ENCODE data around the gene ANKLE2.

The ANKLE2 gene

DNA sequence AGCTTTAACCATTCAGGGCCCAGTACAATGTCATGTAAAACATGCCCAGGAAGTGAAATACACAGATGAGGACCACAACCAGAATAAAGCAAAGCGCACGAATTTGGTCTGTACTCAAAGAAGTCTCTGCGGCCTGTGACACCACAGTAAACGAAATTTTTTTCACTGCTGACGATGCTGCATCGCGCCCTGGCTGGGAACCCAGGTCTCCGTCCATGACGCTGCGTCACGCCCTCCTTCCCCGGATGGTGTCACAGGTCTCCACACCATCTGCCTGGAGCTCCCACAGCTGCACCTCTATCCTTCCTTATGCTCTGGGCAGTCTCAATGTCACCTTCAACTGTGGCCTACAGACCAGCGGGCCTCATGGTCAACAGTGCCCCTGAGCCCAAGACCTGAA, 17.8 kb downstream of the ANKLE2 start:
- DNase-seq, result no peak

DNA sequence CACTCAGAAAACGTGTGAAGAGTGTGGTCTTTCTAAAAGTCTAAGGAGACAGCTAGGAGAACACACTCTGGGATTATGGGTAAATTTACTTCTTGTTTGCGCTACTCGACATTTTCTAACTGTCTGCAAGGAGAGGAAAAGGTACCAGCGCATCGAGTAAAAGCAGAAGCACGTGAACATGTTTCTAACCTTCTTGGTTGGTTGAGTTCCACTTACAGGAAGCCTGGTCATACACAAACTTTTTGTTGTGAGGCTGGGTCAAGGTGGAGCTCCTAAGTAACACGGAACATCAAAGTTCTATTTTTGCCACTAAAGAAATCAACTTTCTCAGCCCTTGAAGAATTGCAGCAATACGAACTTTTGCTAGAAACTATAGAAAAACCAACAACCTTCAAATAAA, 20.0 kb downstream of the ANKLE2 start:
- DNase-seq, result no peak

- no peak for DNase-seq
Measured at GRCh38 chr12:132740652-132741051, 21.0 kb downstream of the ANKLE2 start.

- no peak for DNase-seq
Measured at GRCh38 chr12:132740313-132740646, 21.4 kb downstream of the ANKLE2 start.

- DNase-seq, result no peak
Measured at GRCh38 chr12:132739600-132740312, 21.9 kb downstream of the ANKLE2 start.

DNA sequence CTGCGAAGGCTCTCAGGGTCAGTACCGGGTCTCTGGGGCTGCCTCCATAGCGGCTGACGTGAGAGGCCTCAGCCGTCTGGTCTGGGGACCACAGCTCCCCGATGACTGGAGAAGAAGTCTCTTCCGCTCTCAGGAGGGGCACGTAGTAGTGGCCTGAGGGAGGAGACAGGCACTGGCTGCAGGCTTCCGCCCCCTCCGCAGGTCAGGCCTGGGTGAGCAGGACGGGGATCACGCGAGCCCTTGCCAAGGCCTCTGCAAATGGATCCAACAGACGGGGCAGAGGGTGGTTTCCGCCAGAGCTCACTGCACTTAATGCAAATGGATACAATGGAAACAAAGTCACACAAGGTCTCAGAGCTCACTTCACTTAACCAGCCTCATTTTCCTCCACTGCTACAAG, 24.7 kb downstream of the ANKLE2 start:
- no peak for DNase-seq

DNA sequence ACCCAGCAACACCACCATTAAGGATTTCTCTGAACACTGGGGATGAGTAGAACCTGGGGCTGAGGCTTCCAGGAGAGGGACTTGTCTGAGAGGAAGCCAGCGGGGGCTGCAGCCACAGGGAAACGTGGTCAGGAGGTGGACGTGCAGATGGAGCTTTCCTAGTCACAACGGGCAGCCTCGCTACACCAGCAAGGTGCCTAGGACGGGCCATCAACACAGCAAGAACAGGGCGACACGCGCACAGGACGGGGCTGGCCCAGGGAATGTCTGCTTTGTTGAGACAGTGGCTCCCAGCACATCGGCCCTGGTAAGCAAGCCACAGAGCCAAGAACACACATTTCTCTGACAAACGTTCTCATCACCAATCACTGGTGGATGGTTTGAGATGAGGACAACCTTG, 25.3 kb downstream of the ANKLE2 start:
- no peak for DNase-seq

GRCh38 chr12:132735496-132735895, 26.1 kb downstream of the ANKLE2 start:
- DNase-seq, result no peak

DNA sequence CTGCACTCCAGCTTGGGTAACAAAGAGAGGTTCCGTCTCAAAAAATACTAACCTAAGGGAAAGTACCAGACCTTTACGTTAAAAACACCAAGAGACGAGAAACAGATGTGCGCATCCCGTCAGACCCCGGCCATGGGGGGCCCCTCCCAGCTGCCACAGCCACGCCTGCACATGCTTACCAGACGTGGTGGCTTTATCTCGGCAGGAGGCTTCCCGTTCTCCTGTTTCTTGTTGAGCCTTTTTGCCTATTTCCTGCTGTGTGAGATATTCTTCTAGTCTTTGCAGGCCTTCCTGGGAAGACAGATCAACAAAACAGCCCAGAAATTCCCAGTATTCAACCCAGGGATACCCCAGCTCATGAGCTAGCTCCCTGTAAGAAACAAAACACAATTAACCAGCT, 27.4 kb downstream of the ANKLE2 start:
- no peak for DNase-seq

DNA sequence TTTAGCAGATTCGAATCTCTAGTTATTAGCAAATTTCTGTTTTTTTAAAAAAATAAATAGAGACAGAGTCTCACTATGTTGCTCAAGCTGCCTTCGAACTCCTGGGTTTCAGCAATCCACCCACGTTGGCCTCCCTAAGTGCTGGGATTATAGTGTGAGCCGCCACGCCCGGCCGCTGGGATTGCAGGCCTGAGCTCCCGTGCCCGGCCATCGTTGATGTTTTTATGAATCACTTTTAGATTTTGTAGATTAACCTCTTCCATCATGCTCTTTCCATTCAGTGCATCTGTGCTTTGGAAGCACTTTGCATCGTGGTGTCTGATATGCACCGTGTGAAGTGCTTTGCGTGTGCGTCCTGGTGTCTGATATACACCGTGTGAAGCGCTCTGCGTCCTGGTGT, 30.1 kb downstream of the ANKLE2 start:
- DNase-seq, result no peak

DNA sequence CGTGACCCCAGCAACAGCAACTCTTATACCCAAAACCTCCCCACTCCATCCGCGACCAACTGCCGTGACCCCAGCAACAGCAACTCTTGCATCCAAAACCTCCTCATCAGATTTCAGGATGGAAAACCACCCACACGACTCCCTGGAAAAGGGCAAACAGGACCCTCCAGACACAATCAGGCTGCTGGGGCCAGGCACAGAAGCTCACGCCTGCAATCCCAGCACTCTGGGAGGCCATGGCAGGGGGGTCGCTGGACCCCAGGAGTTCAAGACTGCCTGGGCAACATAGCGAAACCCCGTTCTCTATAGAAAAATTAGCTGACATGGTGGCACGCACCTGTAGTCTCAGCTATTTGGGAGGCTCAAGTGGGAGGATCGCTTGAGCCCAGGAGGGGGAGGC, 31.3 kb downstream of the ANKLE2 start:
- no peak for DNase-seq

GRCh38 chr12:132729541-132730320, 31.9 kb downstream of the ANKLE2 start:
- DNase-seq, result no peak

- no peak for DNase-seq
Measured at GRCh38 chr12:132728502-132728901, 33.1 kb downstream of the ANKLE2 start.

- DNase-seq, result no peak
Measured at GRCh38 chr12:132727091-132727794, 34.4 kb downstream of the ANKLE2 start.

- DNase-seq, result no peak
Measured at GRCh38 chr12:132726386-132726785, 35.2 kb downstream of the ANKLE2 start.

GRCh38 chr12:132724506-132725241, 37.0 kb downstream of the ANKLE2 start:
- DNase-seq, result no peak

DNA sequence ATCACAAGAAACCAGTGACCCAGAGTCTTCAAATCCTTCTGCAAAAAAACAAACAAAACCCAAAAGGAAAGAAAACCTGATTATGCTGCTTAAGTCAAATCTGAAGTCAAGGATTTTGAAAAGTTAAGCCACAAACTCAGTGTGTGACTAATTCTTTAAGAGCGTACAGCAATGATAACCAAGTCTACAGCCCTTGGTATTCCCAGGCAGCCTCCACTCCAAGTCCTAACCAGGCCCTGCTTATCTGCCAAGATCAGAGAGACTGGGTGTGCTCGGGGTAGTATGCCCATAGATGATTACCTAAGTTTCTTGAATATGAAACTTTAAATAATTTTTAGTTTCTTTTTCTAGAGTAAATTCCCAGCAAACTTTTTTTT, 37.9 kb downstream of the ANKLE2 start:
- no peak for DNase-seq

DNA sequence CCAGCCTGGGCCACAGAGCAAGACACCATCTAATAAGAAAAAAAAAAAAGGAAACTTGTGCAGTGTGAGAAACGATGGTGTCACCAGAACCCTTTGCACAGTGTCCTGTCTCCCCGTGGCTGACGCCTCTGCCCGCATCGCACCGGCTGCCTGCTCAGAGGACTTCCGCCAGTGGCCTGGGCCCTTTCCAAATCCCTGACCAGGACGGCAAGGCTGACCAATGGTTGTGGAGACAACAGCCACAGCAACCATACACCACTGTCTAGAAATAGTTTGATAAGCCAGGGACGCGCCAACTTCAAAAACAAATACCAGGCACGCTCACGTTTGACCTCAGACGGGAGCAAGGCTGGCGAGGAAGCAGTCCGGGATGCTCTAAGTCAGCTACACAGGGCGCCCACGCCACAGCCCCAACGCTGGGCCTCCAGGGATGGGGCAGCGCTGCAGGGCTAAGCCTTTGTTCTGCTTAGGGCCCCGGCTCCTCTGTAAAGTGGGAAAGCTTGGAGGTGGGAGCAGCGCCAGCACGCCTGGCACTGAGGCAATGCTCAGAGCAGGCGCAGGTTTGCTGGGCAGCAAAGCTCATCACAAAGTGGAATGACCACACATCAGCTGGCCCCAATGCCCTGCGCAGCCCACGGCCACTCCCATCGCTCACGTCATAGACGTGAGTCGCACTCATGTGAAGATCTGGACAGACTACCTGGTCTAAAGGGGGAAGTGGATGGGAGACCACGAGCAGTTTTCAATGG, 38.4 kb downstream of the ANKLE2 start:
- no peak for DNase-seq

DNA sequence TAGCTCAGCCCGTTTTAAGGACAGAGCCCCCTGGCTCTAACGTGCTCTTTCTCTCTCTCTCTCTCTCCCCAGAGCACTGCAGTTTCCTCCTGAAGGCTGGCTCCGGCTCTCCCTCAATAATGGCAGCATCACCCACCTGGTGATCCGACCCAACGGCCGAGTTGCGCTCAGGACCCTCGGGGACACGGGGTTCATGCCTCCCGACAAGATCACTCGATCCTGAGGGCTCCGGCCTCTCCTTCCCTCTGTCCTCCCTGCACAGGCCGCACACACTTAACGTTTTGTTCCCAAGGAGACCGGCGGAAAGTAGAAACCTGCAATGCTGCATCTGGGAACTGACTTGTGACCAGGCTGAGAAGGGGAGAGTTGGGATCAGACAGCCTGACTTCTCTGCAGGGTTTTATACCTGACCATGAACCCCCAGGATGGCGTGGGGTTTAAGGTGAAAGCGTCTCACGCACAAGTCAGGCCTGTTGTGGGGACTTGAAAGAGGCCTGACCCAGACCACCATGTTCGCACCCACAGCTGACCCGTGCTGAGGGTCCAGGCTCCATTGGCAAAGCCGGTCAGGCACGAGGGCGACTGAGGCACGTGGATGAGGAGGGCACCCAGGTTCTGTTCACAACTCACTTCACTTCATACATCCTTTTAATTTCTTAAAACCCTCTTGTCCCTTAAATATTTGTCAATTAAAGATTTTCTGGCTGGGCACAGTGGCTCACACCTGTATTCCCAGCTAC, 40.9 kb downstream of the ANKLE2 start:
- DNase-seq, result no peak

GRCh38 chr12:132719954-132720324, 41.7 kb downstream of the ANKLE2 start:
- no peak for DNase-seq

DNA sequence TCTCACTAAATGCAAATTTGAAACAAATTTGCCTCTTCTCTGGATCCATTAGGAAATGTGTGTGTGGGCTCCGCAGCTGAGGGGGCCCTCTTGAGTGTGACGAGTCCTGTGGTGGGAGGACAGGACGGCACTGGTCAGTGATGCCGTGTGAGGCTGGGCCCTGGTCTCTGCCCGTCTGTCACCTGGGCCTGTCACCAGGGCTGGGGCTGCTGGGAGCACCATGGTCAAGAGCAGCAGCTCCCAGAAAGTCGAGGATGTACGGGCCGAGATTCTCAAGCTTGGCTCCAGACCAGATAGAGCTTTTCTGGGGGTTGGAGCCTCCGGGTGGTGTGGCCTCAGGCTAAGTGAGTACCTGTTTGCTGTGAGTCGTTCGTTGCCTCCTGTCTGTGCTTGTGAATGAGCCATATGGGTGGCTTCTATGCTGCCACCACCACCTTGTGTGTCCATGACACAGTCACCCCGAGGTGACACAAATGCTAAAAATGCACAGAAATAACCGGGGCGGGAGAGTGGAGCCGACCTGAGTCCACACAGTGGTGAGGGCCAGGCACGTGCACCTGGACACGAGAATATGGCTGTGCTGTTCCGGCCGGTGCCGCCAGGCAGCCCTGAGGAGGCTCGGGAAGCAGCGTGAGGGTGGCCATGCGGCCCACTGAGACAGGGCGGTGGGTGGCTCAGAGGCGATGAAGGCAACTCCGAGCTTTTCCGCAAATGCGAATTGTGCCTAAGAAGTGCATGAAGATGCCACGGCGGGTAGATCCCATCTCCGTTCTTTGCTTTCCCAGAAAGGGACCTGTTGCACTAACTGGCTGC, 42.3 kb downstream of the ANKLE2 start:
- no peak for DNase-seq
